Stimulated activated CD4-positive, alpha-beta T cell treated with anti-CD3 and anti-CD28 coated beads, Interleukin-12 subunit alpha, Interleukin-12 subunit beta, amount 100 ng/mL, for 4 hours (primary cell): ENCODE results near the gene TMEM237.
"Not testable (repeated sequence)": the region's sequence is repeated elsewhere in the genome, so short reads cannot be mapped to it uniquely, and the experiment has no call there.

Experiments used
- DNase-seq: peaks from one replicate; pipeline ENCODE4 v3.0.0-alpha.2; 2020

The TMEM237 gene

GRCh38 chr2:201643216-201643890 is at the start of gene TMEM237:
Gene TMEM237 (minus strand): TSS chr2:201643503. CDS start chr2:201643400, 103 bp downstream.
- DNase-seq, result peak; percentile 46

GRCh38 chr2:201685156-201685555 is 41.9 kb upstream of the TMEM237 start:
- DNase-seq, result no peak

GRCh38 chr2:201680743-201681142 is 37.4 kb upstream of the TMEM237 start:
- peak; percentile 3 for DNase-seq

- DNase-seq, result no peak
These were observed 35.1 kb upstream of the TMEM237 start for GRCh38 chr2:201678401-201678800.

- DNase-seq, result no peak
These were observed 32.2 kb upstream of the TMEM237 start for GRCh38 chr2:201675454-201675853.

GRCh38 chr2:201674794-201675193 is 31.5 kb upstream of the TMEM237 start:
- DNase-seq, result no peak

- DNase-seq, result no peak
These were observed 31.0 kb upstream of the TMEM237 start for GRCh38 chr2:201674298-201674697.

- DNase-seq, result no peak
These were observed 30.2 kb upstream of the TMEM237 start for GRCh38 chr2:201673546-201673945.

GRCh38 chr2:201671205-201671604 is 27.9 kb upstream of the TMEM237 start:
- DNase-seq, result not testable (repeated sequence)

- no peak for DNase-seq
These were observed 26.6 kb upstream of the TMEM237 start for GRCh38 chr2:201669865-201670264.

GRCh38 chr2:201668402-201668910 is 25.2 kb upstream of the TMEM237 start:
- no peak for DNase-seq

GRCh38 chr2:201664334-201664733 is 21.0 kb upstream of the TMEM237 start:
- no peak for DNase-seq

- DNase-seq, result no peak
These were observed 18.1 kb upstream of the TMEM237 start for GRCh38 chr2:201661366-201661765.

- no peak for DNase-seq
These were observed 17.1 kb upstream of the TMEM237 start for GRCh38 chr2:201660293-201660895.

- no peak for DNase-seq
These were observed 13.4 kb upstream of the TMEM237 start for GRCh38 chr2:201656740-201657139.

GRCh38 chr2:201656102-201656501 is 12.8 kb upstream of the TMEM237 start:
- DNase-seq, result no peak

- DNase-seq, result no peak
These were observed 11.5 kb upstream of the TMEM237 start for GRCh38 chr2:201654616-201655384.

- no peak for DNase-seq
These were observed 9.9 kb upstream of the TMEM237 start for GRCh38 chr2:201653221-201653620.

- no peak for DNase-seq
These were observed 6.1 kb upstream of the TMEM237 start for GRCh38 chr2:201649442-201649841.

GRCh38 chr2:201647431-201647830 is 4.1 kb upstream of the TMEM237 start:
- DNase-seq, result no peak

GRCh38 chr2:201644001-201644400 is 698 bp upstream of the TMEM237 start:
- DNase-seq, result no peak

- DNase-seq, result peak; percentile 81
These were observed 606 bp downstream of the TMEM237 start for GRCh38 chr2:201642579-201643215.

- DNase-seq, result no peak
These were observed 1.2 kb downstream of the TMEM237 start for GRCh38 chr2:201642086-201642578.
